GM18511 (cell line): ENCODE data around the gene NUP205.
"Not testable (repeated sequence)": the region's sequence is repeated elsewhere in the genome, so short reads cannot be mapped to it uniquely, and the experiment has no call there.

Experiments used
- ATAC-seq: cut with Tn5 transposase; IDR thresholded peaks from one replicate; pipeline ENCODE4 v1.9.1; 2021; ENCODE audit warnings: mild to moderate bottlenecking, moderate library complexity; ENCODE audit not compliant: unreplicated experiment

Gene NUP205

GRCh38 chr7:135620447-135620846 is 62.7 kb downstream of the NUP205 start:
- no peak for ATAC-seq

GRCh38 chr7:135620980-135621850 is 63.5 kb downstream of the NUP205 start:
- no peak for ATAC-seq

- ATAC-seq, result no peak
Observed at GRCh38 chr7:135634191-135634878, 76.6 kb downstream of the NUP205 start.

- ATAC-seq, result not testable (repeated sequence)
Observed at GRCh38 chr7:135639690-135640089, 82.0 kb downstream of the NUP205 start.

- ATAC-seq, result no peak
Observed at GRCh38 chr7:135644154-135644553, 86.4 kb downstream of the NUP205 start.

- no peak for ATAC-seq
Observed at GRCh38 chr7:135644729-135645128, 87.0 kb downstream of the NUP205 start.

- no peak for ATAC-seq
Observed at GRCh38 chr7:135645296-135645904, 87.7 kb downstream of the NUP205 start.

- ATAC-seq, result no peak
Observed at GRCh38 chr7:135647755-135648154, 90.0 kb downstream of the NUP205 start.

- no peak for ATAC-seq
Observed at GRCh38 chr7:135648235-135648634, 90.5 kb downstream of the NUP205 start.

- ATAC-seq, result no peak
Observed at GRCh38 chr7:135650831-135651573, 93.3 kb downstream of the NUP205 start.

- ATAC-seq, result no peak
Observed at GRCh38 chr7:135653340-135654080, 95.8 kb downstream of the NUP205 start.

- no peak for ATAC-seq
Observed at GRCh38 chr7:135658564-135658963, 100.8 kb downstream of the NUP205 start.

GRCh38 chr7:135659159-135659846 is 101.6 kb downstream of the NUP205 start:
- no peak for ATAC-seq

GRCh38 chr7:135661311-135662122 is 103.8 kb downstream of the NUP205 start:
- ATAC-seq, result peak; percentile 21

GRCh38 chr7:135662123-135662372 is 104.3 kb downstream of the NUP205 start:
- no peak for ATAC-seq

GRCh38 chr7:135662373-135663114 is 104.8 kb downstream of the NUP205 start, which contains the start of gene STMP1:
TSS of gene STMP1 (plus strand) at chr7:135662514.
- ATAC-seq, result peak; percentile 93

GRCh38 chr7:135664046-135664589 is 106.4 kb downstream of the NUP205 start:
- no peak for ATAC-seq

- ATAC-seq, result no peak
Observed at GRCh38 chr7:135665042-135665441, 107.3 kb downstream of the NUP205 start.
